Erythroblast (primary cell): ENCODE measurements around the gene PAH.

Experiments used
- GATA1 ChIP-seq: IDR thresholded peaks from 2 replicates; pipeline ENCODE4 v1.6.1; 2011; ENCODE audit warnings: low read depth, mild to moderate bottlenecking, control low read depth, low read length, moderate library complexity
- POLR2A ChIP-seq: IDR thresholded peaks from 2 replicates; pipeline ENCODE4 v1.6.1; 2011; ENCODE audit warnings: mild to moderate bottlenecking, low read length

GRCh38 chr12:102907918-102908317 is 9.1 kb downstream of the PAH start:
- TF ChIP-seq POLR2A: no peak
- no peak for TF ChIP-seq GATA1
